ENCODE measurements around the gene MEIOB.

DNA sequence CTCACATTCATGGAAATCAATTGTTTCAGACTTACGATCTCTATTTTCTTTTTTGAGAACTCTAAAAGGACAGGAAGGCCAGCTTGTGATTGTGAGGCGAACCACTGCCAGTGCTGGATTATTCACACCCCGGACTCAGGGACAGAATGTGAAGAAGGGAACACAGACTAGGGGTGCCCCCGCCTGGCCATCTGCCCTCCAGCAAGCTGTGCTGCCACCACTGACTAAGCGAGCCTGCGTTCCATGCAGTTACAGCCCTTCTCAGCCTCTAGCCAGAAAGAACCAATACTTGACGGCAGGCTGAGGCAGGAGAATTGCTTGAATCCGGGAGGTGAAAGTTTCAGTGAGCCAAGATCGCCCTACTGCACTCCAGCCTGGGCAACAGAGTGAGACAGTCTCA lies 48.1 kb downstream of the MEIOB start:
- TF ChIP-seq, protein P1, sequence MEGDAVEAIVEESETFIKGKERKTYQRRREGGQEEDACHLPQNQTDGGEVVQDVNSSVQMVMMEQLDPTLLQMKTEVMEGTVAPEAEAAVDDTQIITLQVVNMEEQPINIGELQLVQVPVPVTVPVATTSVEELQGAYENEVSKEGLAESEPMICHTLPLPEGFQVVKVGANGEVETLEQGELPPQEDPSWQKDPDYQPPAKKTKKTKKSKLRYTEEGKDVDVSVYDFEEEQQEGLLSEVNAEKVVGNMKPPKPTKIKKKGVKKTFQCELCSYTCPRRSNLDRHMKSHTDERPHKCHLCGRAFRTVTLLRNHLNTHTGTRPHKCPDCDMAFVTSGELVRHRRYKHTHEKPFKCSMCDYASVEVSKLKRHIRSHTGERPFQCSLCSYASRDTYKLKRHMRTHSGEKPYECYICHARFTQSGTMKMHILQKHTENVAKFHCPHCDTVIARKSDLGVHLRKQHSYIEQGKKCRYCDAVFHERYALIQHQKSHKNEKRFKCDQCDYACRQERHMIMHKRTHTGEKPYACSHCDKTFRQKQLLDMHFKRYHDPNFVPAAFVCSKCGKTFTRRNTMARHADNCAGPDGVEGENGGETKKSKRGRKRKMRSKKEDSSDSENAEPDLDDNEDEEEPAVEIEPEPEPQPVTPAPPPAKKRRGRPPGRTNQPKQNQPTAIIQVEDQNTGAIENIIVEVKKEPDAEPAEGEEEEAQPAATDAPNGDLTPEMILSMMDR (optimal IDR thresholded peaks at IDR 0.05 in 1 of 3, IDR thresholded peaks at IDR 0.05 in 1 of 3, conservative IDR thresholded peaks at IDR 0.05 in 1 of 3; ENCODE audit: extremely low read depth in 1 of 3, insufficient read depth in 2 of 3, low read length in 3 of 3), result peak in 2 of 3 experiments; percentile 3 to 68
- TF ChIP-seq EZH2 (IDR thresholded peaks at IDR 0.05; ENCODE audit: low read length), result no peak

All from keratinocyte (primary cell).